ENCODE measurements around the gene CBFA2T3.
A peak's percentile ranks its signal among the peaks of the same experiment; 100 is the strongest.

The CBFA2T3 gene

DNA sequence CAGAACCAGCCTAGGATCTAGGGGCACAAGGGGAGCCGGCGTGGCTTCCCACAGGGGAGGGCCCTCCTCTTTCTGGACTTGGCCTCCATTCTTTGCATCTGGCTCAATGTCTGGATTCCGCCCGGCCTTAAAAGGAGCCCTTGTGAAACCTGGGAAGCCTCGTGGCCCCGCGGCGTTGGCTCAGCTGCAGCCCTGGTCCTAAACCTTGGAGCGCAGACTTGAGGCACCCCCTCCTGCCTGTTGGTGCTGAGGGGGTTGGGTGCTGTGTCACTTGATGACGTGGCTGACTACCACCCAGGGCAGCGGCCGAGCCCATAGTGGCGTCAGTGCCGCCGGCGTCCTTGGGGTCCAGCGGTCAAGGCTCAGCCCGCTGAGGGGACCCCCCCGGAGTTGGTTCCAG is 115.6 kb downstream of the CBFA2T3 start:
- no peaks in the 10 kb centered on the region for H3K27me3 ChIP-seq (ENCODE audit: insufficient read depth, insufficient read length)
- H3K9ac ChIP-seq (ENCODE audit: insufficient read length, low read depth) = no peak overlapping the region
- H3K9me3 ChIP-seq (ENCODE audit: insufficient read depth, low read length) = no peaks in the 10 kb centered on the region
- no peak overlapping the region for H3K4me3 ChIP-seq (ENCODE audit: insufficient read length, low read depth)
- TF ChIP-seq SUZ12 (IDR thresholded peaks at IDR 0.05; ENCODE audit: extremely low read depth, insufficient read depth, insufficient read length) (no peak), ZNF274 (IDR thresholded peaks at IDR 0.05; ENCODE audit: low read depth, low read length) (no peak), YY1 (IDR thresholded peaks at IDR 0.05; ENCODE audit: insufficient read depth, insufficient read length) (no peak)
- no peak for DNase-seq (ENCODE audit: low read depth, low spot score)
- H3K4me1 ChIP-seq (ENCODE audit: insufficient read depth, insufficient read length) = peaks cover 8% of the 10 kb centered on the region
- H3K36me3 ChIP-seq (ENCODE audit: insufficient read depth, insufficient read length, low read length) = peaks cover 54% of the 10 kb centered on the region

DNA sequence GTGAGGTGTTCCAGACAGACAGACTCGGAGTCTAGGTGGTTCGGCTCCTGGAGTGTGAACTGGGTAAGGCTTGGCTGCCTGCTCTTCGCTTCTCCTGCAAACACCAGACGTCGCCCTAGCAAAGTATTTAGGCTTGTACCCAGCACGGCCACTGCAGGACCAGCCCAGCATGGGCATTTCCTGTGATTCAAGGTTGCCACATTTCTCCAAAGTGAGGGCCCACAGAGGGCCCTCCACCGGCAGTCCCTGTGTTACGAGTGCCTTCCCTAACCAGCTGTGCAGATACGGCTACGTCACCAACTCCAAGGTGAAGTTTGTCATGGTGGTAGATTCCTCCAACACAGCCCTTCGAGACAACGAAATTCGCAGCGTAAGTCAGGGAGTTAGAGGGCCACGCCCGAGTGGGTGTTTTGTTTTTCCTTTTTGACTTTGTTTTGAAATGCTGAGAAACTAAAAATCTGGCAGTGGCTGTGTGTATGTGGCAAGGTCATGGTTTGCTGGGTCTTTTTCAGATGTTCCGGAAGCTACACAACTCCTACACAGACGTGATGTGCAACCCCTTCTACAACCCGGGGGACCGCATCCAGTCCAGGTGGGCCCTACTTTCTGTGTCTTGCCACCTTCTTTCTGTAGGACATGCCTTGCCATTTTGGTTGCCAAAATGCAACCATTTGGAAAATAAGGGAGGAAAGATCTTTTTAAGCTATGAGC is 117.5 kb downstream of the CBFA2T3 start:
- Histone ChIP-seq H3K9ac (ENCODE audit: insufficient read length, low read depth) (no peak overlapping the region), H3K9me3 (ENCODE audit: insufficient read depth, low read length) (no peaks in the 10 kb centered on the region), H3K36me3 (ENCODE audit: insufficient read depth, insufficient read length, low read length) (peaks cover 58% of the 10 kb centered on the region), H3K4me3 (ENCODE audit: insufficient read length, low read depth) (no peak overlapping the region), H3K27me3 (ENCODE audit: insufficient read depth, insufficient read length) (no peaks in the 10 kb centered on the region), H3K4me1 (ENCODE audit: insufficient read depth, insufficient read length) (peaks cover 14% of the 10 kb centered on the region)
- no peak for DNase-seq (ENCODE audit: low read depth, low spot score)
- TF ChIP-seq ZNF274 (IDR thresholded peaks at IDR 0.05; ENCODE audit: low read depth, low read length) (no peak), SUZ12 (IDR thresholded peaks at IDR 0.05; ENCODE audit: extremely low read depth, insufficient read depth, insufficient read length) (no peak), YY1 (IDR thresholded peaks at IDR 0.05; ENCODE audit: insufficient read depth, insufficient read length) (no peak)

DNA sequence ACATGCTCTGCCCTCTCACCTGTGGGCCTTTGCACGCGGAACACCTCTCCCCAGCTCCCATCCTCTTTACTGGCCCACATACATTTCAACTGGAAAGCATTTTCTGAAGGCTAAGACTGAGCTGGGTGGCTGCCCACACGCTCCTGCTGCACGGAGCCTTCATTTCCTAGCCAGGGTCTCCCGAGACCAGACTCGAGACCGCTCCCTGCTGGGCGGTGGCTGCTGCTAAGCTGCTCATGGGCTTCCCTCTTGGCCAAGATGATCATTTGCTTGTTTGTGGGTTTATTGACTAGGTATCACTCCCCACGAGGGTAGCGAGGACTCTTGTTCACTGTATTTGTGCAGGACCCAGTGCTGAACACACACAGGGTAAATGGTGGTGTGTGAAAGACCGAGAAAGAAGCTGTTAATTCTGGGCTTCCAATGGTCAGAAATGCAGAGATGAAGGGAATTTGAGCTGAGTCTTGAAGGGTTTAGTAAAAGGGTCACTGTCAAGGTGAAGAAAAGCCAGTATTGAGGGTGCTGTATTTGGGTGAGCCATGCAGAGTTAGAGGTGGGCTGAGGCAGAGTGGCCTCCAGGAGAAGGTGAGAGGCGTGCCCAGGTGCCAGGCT is 119.2 kb downstream of the CBFA2T3 start:
- Histone ChIP-seq H3K4me3 (ENCODE audit: insufficient read length, low read depth) (peak overlapping the region; percentile 100), H3K27me3 (ENCODE audit: insufficient read depth, insufficient read length) (no peaks in the 10 kb centered on the region), H3K9me3 (ENCODE audit: insufficient read depth, low read length) (no peaks in the 10 kb centered on the region), H3K4me1 (ENCODE audit: insufficient read depth, insufficient read length) (peaks cover 10% of the 10 kb centered on the region), H3K9ac (ENCODE audit: insufficient read length, low read depth) (peak overlapping the region; percentile 99), H3K36me3 (ENCODE audit: insufficient read depth, insufficient read length, low read length) (peaks cover 57% of the 10 kb centered on the region)
- peak; percentile 68 for DNase-seq (ENCODE audit: low read depth, low spot score)
- no peak for TF ChIP-seq ZNF274 (IDR thresholded peaks at IDR 0.05; ENCODE audit: low read depth, low read length)

DNA sequence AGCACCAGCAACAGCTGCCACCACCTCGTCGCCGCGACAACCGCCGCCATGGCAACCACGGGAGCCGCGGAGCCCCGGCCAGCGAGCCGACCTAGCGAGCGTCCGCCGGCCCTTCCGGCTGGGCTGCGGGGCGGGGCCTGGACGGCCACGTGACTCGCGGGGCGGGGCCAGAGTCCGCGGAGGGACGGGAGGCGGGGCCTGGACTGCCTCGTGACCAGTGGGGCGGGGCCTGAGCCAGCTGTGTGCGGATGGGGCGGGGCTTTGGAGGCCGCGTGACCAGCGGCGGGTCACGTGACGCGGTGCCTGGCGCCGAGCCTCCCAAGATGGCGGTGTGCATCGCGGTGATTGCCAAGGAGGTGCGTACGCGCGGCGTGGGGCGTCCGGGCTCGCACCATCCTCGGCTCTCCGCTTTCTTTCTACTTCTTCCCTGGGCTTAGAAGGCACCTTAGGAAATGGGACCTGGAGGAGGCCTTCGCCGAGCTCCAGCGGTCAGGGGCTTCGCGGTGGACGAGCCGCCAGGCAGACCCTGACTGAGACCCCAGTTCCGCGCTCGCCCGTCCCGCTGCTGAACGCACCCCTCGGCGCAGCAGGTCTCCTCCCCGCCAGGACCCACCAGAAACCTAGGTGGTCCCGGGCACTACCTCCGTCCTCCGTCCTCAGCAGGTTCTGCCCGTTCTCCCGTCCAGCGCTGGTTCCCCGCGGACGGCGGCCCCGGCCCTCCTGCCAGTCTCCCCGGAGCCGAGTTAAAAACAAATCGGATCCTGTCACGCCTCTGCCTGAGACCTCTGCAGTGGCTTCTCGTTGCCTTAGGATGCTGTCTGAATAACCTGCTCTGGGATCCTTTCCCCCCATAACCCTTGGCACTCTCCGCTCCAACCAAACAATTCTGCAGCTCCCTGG is 119.9 kb downstream of the CBFA2T3 start, which contains the start of the genes GALNS and TRAPPC2L:
TSS of gene GALNS (minus strand) at position 120 of the 900 bp plus-strand sequence. CDS start at position 50, 70 bp downstream.
TSS of gene TRAPPC2L (plus strand) at position 300 of the 900 bp plus-strand sequence. CDS start at position 324, 24 bp downstream.
- TF ChIP-seq YY1 (IDR thresholded peaks at IDR 0.05; ENCODE audit: insufficient read depth, insufficient read length) (peak; percentile 83), ZNF274 (IDR thresholded peaks at IDR 0.05; ENCODE audit: low read depth, low read length) (no peak), SUZ12 (IDR thresholded peaks at IDR 0.05; ENCODE audit: extremely low read depth, insufficient read depth, insufficient read length) (no peak)
- Histone ChIP-seq H3K36me3 (ENCODE audit: insufficient read depth, insufficient read length, low read length) (peaks cover 50% of the 10 kb centered on the region), H3K9me3 (ENCODE audit: insufficient read depth, low read length) (no peaks in the 10 kb centered on the region), H3K4me3 (ENCODE audit: insufficient read length, low read depth) (peak within 1 kb of the TSS; percentile 100), H3K27me3 (ENCODE audit: insufficient read depth, insufficient read length) (no peaks in the 10 kb centered on the region), H3K4me1 (ENCODE audit: insufficient read depth, insufficient read length) (peaks cover 10% of the 10 kb centered on the region), H3K9ac (ENCODE audit: insufficient read length, low read depth) (peak within 1 kb of the TSS; percentile 99)
- peak; percentile 91 for DNase-seq (ENCODE audit: low read depth, low spot score)

DNA sequence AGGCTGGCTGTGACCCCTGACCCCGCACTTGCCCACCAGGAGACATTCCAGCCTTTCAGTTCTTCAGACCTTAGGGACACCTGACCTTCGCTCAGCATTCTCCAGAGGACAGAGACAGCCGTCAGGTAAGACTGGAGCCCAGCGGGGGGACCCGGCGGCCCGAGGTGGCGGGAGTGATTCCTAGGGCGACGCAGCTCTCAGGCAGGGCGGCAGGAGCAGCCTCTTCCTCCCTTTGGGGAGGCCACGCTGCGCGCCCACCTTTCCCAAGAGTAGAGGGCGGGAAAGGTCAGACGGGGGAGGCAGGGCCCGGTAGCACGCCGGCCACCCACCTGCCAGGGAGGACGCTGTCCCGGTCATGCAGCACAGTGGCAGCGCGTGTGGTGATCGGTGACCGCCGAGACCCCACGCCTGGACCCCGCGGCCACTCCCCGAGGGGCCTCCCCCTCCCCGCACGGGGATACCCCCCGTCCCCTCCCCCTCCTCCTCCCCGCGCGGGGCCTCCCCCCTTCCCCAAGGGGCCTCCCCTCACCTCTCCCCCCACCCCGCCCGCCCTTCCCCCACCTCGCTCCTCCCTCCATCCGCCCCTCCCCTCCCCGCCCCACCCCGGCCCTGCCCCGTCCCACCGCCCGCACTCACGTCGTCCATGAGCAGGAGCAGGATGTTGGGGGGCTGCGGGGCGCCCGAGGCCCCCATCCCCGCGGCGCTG is 120.7 kb downstream of the CBFA2T3 start:
- Histone ChIP-seq H3K9me3 (ENCODE audit: insufficient read depth, low read length) (peaks cover 6% of the 10 kb centered on the region; the same call in 1 of the 2 replicates), H3K4me3 (ENCODE audit: insufficient read length, low read depth) (peak overlapping the region; percentile 66), H3K9ac (ENCODE audit: insufficient read length, low read depth) (peak overlapping the region; percentile 80), H3K36me3 (ENCODE audit: insufficient read depth, insufficient read length, low read length) (peaks cover 48% of the 10 kb centered on the region), H3K27me3 (ENCODE audit: insufficient read depth, insufficient read length) (no peaks in the 10 kb centered on the region), H3K4me1 (ENCODE audit: insufficient read depth, insufficient read length) (peaks cover 10% of the 10 kb centered on the region)
- no peak for DNase-seq (ENCODE audit: low read depth, low spot score)
- no peak for TF ChIP-seq SUZ12 (IDR thresholded peaks at IDR 0.05; ENCODE audit: extremely low read depth, insufficient read depth, insufficient read length)
- TF ChIP-seq YY1 (IDR thresholded peaks at IDR 0.05; ENCODE audit: insufficient read depth, insufficient read length) = no peak
- TF ChIP-seq ZNF274 (IDR thresholded peaks at IDR 0.05; ENCODE audit: low read depth, low read length) = no peak

DNA sequence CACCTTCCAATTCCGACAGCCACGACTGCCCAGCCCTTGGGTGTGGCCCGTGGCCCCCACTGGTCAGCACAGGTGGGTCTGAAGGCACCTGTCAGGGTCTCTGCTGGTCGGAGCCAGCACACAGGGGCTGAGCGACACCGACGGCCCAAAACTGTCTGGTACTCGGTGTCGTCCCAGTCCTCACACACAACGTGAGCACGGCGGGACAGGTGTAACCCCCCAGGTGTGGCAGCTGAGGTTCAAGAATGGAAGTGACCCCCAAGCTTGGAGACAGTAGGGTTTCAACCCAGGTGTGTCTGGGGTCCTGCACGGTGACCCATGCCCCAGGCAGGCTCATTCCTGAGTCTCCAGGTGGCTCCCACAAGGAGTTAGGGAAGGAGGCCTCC is 121.3 kb downstream of the CBFA2T3 start:
- TF ChIP-seq SUZ12 (IDR thresholded peaks at IDR 0.05; ENCODE audit: extremely low read depth, insufficient read depth, insufficient read length) (no peak), ZNF274 (IDR thresholded peaks at IDR 0.05; ENCODE audit: low read depth, low read length) (no peak), YY1 (IDR thresholded peaks at IDR 0.05; ENCODE audit: insufficient read depth, insufficient read length) (no peak)
- Histone ChIP-seq H3K27me3 (ENCODE audit: insufficient read depth, insufficient read length) (no peaks in the 10 kb centered on the region), H3K4me3 (ENCODE audit: insufficient read length, low read depth) (peak overlapping the region; percentile 66), H3K36me3 (ENCODE audit: insufficient read depth, insufficient read length, low read length) (peaks cover 46% of the 10 kb centered on the region), H3K4me1 (ENCODE audit: insufficient read depth, insufficient read length) (peaks cover 10% of the 10 kb centered on the region), H3K9ac (ENCODE audit: insufficient read length, low read depth) (peak overlapping the region; percentile 80), H3K9me3 (ENCODE audit: insufficient read depth, low read length) (peaks cover 7% of the 10 kb centered on the region; the same call in 1 of the 2 replicates)
- no peak for DNase-seq (ENCODE audit: low read depth, low spot score)
